ENCODE measurements around the gene OOSP2. TPM values are rescaled to one million over a fixed set of nuclear protein-coding genes. Genes with fewer than 3 reads are reported as not detected.

OOSP2 gene
- total RNA-seq, 2 experiments from 2014 or later: not detected

DNA sequence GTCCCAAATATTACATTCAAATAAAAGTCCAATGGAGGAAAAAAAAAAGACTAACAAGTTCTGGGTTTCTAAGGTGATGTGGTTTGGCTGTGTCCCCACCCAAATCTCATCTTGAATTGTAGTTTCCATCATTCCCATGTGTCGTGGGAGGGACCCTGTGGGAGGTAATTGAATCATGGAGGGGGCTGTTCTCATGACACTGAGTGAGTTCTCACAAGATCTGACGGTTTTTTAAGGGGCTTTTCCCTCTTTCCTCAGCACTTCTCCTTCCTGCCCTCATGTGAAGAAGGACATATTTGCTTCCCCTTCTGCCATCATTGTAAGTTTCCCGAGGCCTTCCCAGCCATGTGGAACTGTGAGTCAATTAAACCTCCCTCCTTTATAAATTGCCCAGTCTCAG, 40.3 kb downstream of the OOSP2 start:
- no peak for TF ChIP-seq EZH2phosphoT487 (IDR thresholded peaks at IDR 0.05; ENCODE audit: borderline replicate concordance, low read depth, low read length)
- TF ChIP-seq, protein P1, sequence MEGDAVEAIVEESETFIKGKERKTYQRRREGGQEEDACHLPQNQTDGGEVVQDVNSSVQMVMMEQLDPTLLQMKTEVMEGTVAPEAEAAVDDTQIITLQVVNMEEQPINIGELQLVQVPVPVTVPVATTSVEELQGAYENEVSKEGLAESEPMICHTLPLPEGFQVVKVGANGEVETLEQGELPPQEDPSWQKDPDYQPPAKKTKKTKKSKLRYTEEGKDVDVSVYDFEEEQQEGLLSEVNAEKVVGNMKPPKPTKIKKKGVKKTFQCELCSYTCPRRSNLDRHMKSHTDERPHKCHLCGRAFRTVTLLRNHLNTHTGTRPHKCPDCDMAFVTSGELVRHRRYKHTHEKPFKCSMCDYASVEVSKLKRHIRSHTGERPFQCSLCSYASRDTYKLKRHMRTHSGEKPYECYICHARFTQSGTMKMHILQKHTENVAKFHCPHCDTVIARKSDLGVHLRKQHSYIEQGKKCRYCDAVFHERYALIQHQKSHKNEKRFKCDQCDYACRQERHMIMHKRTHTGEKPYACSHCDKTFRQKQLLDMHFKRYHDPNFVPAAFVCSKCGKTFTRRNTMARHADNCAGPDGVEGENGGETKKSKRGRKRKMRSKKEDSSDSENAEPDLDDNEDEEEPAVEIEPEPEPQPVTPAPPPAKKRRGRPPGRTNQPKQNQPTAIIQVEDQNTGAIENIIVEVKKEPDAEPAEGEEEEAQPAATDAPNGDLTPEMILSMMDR (conservative IDR thresholded peaks at IDR 0.05; ENCODE audit: low read length): no peak
- Histone ChIP-seq H3K4me1 (ENCODE audit: insufficient read depth, low read length, poor library complexity, severe bottlenecking) (no peaks in the 10 kb centered on the region), H3K4me3 (ENCODE audit: low read depth, low read length, poor library complexity, severe bottlenecking) (no peak overlapping the region), H2AFZ (ENCODE audit: low read length) (no peak overlapping the region), H3K9me3 (ENCODE audit: low read length) (no peaks in the 10 kb centered on the region), H3K9me2 (ENCODE audit: insufficient read depth, low read length) (no peaks in the 10 kb centered on the region), H3K79me2 (ENCODE audit: insufficient read depth, low read depth, low read length) (no peaks in the 10 kb centered on the region), H3K36me3 (ENCODE audit: insufficient read depth, low read length) (no peaks in the 10 kb centered on the region), H3K4me2 (ENCODE audit: low read length) (no peak overlapping the region), H4K20me1 (ENCODE audit: insufficient read depth, low read length) (no peaks in the 10 kb centered on the region), H3K27ac (ENCODE audit: low read depth, low read length, poor library complexity, severe bottlenecking) (no peak overlapping the region)
- no TSS peak for BruUV-seq (replicated peaks)
- ChIA-PET CTCF (ENCODE audit: unreplicated experiment) (no interaction called here), POLR2A (no interaction called here)
- intact Hi-C loops (cut with micrococcal nuclease; ENCODE audit: unreplicated experiment): no loop called here
- DNase-seq (ENCODE audit: low spot score): no peak

DNA sequence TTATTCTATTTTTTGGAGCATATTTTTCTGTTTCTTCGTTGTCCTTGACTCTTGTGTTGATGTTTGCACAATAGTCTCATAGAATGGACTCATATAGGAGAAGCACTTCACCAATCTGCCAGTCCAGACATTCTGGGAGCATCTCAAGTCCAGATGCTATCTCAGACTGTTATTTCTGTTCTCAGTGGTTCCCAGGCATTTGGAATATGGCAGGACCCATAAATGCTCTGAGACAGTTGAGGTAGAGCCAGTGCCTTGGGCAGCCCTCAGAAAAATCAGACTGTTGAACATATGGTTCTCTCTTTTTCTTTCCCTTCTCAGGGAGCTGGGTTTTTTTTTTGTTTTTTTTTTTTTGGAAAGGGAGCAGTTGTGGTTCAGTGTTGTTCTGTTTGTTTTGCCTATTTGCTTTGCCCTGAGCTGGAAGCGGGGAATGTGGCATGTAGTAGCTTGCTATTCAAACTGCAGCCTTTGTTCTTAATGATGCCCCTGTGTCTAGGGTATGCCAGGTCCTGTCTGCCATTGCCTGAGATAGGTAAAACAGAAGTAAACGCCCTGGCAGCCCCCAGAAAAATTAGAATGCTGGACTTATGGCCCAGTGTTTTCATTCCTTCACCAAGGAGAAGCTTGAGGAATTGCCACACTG, 44.5 kb downstream of the OOSP2 start:
- TF ChIP-seq, protein P1 (conservative IDR thresholded peaks at IDR 0.05; ENCODE audit: low read length): no peak
- TF ChIP-seq EZH2phosphoT487 (IDR thresholded peaks at IDR 0.05; ENCODE audit: borderline replicate concordance, low read depth, low read length): no peak
- Histone ChIP-seq H3K36me3 (ENCODE audit: insufficient read depth, low read length) (no peaks in the 10 kb centered on the region), H3K9me3 (ENCODE audit: low read length) (no peaks in the 10 kb centered on the region), H3K9me2 (ENCODE audit: insufficient read depth, low read length) (no peaks in the 10 kb centered on the region), H3K4me1 (ENCODE audit: insufficient read depth, low read length, poor library complexity, severe bottlenecking) (no peaks in the 10 kb centered on the region), H3K4me2 (ENCODE audit: low read length) (no peak overlapping the region), H2AFZ (ENCODE audit: low read length) (no peak overlapping the region), H4K20me1 (ENCODE audit: insufficient read depth, low read length) (no peaks in the 10 kb centered on the region), H3K27ac (ENCODE audit: low read depth, low read length, poor library complexity, severe bottlenecking) (no peak overlapping the region), H3K4me3 (ENCODE audit: low read depth, low read length, poor library complexity, severe bottlenecking) (no peak overlapping the region), H3K79me2 (ENCODE audit: insufficient read depth, low read depth, low read length) (no peaks in the 10 kb centered on the region)
- ChIA-PET CTCF (ENCODE audit: unreplicated experiment) (no interaction called here), POLR2A (no interaction called here)
- no peak for DNase-seq (ENCODE audit: low spot score)
- BruUV-seq (replicated peaks): no TSS peak
- intact Hi-C loops (cut with micrococcal nuclease; ENCODE audit: unreplicated experiment): no loop called here

DNA sequence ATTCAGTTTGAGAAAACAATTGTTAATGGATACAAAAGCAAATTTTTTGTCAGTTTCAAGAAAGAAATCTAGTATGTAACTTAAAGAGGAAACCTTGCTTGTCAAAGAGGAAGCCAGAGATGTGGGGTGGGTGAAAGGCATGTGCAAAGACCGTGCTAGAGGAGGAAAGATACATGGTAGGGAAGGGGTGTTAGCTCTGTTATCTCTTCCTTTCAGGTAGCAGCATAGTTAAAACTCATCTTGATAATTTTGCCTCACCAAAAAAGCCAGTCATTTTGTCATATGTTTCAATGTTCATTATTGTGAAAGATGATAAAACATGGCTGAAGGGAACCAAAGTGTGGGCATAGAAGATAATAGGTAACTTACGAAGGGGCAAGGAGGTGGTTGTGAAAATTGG, 45.7 kb downstream of the OOSP2 start:
- Histone ChIP-seq H3K79me2 (ENCODE audit: insufficient read depth, low read depth, low read length) (no peaks in the 10 kb centered on the region), H2AFZ (ENCODE audit: low read length) (no peak overlapping the region), H3K4me3 (ENCODE audit: low read depth, low read length, poor library complexity, severe bottlenecking) (no peak overlapping the region), H3K36me3 (ENCODE audit: insufficient read depth, low read length) (no peaks in the 10 kb centered on the region), H3K4me2 (ENCODE audit: low read length) (no peak overlapping the region), H3K4me1 (ENCODE audit: insufficient read depth, low read length, poor library complexity, severe bottlenecking) (no peaks in the 10 kb centered on the region), H3K27ac (ENCODE audit: low read depth, low read length, poor library complexity, severe bottlenecking) (no peak overlapping the region), H3K9me2 (ENCODE audit: insufficient read depth, low read length) (no peaks in the 10 kb centered on the region), H4K20me1 (ENCODE audit: insufficient read depth, low read length) (no peaks in the 10 kb centered on the region), H3K9me3 (ENCODE audit: low read length) (no peaks in the 10 kb centered on the region)
- no TSS peak for BruUV-seq (replicated peaks)
- ChIA-PET POLR2A (no interaction called here), CTCF (ENCODE audit: unreplicated experiment) (no interaction called here)
- TF ChIP-seq, protein P1 (conservative IDR thresholded peaks at IDR 0.05; ENCODE audit: low read length): no peak
- no peak for TF ChIP-seq EZH2phosphoT487 (IDR thresholded peaks at IDR 0.05; ENCODE audit: borderline replicate concordance, low read depth, low read length)
- DNase-seq (ENCODE audit: low spot score): no peak
- intact Hi-C loops (cut with micrococcal nuclease; ENCODE audit: unreplicated experiment): no loop called here

Measured in OCI-LY7 (cell line).